HepG2 (cell line): Measurements from ENCODE around the gene MUL1. TPM values are rescaled to one million over a fixed set of nuclear protein-coding genes. Genes with fewer than 3 reads are reported as not detected.

Source experiments
- ATM ChIP-seq: fragments of 450-650 bp; IDR thresholded peaks from 2 replicates; pipeline ENCODE4 v1.7.1; 2017; ENCODE audit warnings: mild to moderate bottlenecking, borderline replicate concordance
- CEBPB ChIP-seq: IDR thresholded peaks from 2 replicates; pipeline ENCODE4 v1.6.1; 2011; ENCODE audit warnings: low read depth, low read length, improper control_type of control experiment, borderline replicate concordance
- DNMT3B ChIP-seq: conservative IDR thresholded peaks from 2 replicates; pipeline ENCODE4 v1.6.1; 2016; ENCODE audit warnings: missing biosample characterization, control low read depth
- EED ChIP-seq: sonication (generic); formaldehyde crosslinking; IDR thresholded peaks from 2 replicates; pipeline ENCODE4 v1.5.0; 2020; ENCODE audit warnings: mild to moderate bottlenecking, missing genetic modification reagents
- MEIS1 ChIP-seq: sonication (generic); formaldehyde crosslinking; IDR thresholded peaks from 2 replicates; pipeline ENCODE4 v1.9.0; 2021; ENCODE audit warnings: mild to moderate bottlenecking, missing genetic modification reagents, moderate library complexity, borderline replicate concordance
- MYNN ChIP-seq: sonication (generic); formaldehyde crosslinking; IDR thresholded peaks from 2 replicates; pipeline ENCODE4 v1.4.0; 2020; ENCODE audit warnings: mild to moderate bottlenecking, low read depth, missing genetic modification reagents
- POLR2AphosphoS2 ChIP-seq: IDR thresholded peaks from 2 replicates; pipeline ENCODE4 v1.6.1; 2011; ENCODE audit warnings: low read depth, low read length, improper control_type of control experiment
- RXRB ChIP-seq: IDR thresholded peaks from 2 replicates; pipeline ENCODE4 v1.6.1; 2016; ENCODE audit warnings: borderline replicate concordance, missing genetic modification reagents, missing compliant biosample characterization
- SP4 ChIP-seq: sonication (generic); formaldehyde crosslinking; IDR thresholded peaks from 2 replicates; pipeline ENCODE4 v1.8.1; 2023; ENCODE audit warnings: mild to moderate bottlenecking, missing genetic modification reagents
- ZNF256 ChIP-seq: sonication (generic); formaldehyde crosslinking; conservative IDR thresholded peaks from 2 replicates; pipeline ENCODE4 v1.4.0; 2020; ENCODE audit warnings: missing genetic modification reagents
- ZNF746 ChIP-seq: sonication (generic); formaldehyde crosslinking; IDR thresholded peaks from 2 replicates; pipeline ENCODE4 v1.8.0; 2022; ENCODE audit warnings: mild to moderate bottlenecking, missing genetic modification reagents
- ZNF800 ChIP-seq: sonication (generic); formaldehyde crosslinking; IDR thresholded peaks from 2 replicates; pipeline ENCODE4 v1.4.0; 2020; ENCODE audit warnings: missing genetic modification reagents
- ZNF841 ChIP-seq: sonication (generic); formaldehyde crosslinking; IDR thresholded peaks from 2 replicates; pipeline ENCODE4 v1.8.1; 2023; ENCODE audit warnings: missing genetic modification reagents, borderline replicate concordance
- ZSCAN25 ChIP-seq: sonication (generic); formaldehyde crosslinking; IDR thresholded peaks from 2 replicates; pipeline ENCODE4 v1.8.0; 2022; ENCODE audit warnings: mild to moderate bottlenecking, missing genetic modification reagents
- polyA plus RNA-seq, 8 experiments: library from polyadenylated mRNA; depleted of rRNA in 3 of 8; stranded (reverse) in 7 of 8; unstranded in 1 of 8; fragments of >200 nt; fragmentation: Illumina TruSeq in 4 of 8; extraction: Trizol in 4 of 8; gene quantifications; 2 replicates each; pipeline versions ENCODE4 v1.2.1 to v1.2.3, GENCODE V29; 2011 to 2016; ENCODE audit warnings: low read depth in 4 of 8, missing spikeins in 1 of 8, mixed read lengths in 1 of 8; ENCODE audit not compliant: insufficient read depth in 1 of 8
- total RNA-seq, 5 experiments: library from RNA; depleted of rRNA; stranded (reverse); fragments of >200 nt; fragmentation: Illumina TruSeq; extraction: Trizol; gene quantifications; 2 replicates each; pipeline ENCODE4 v1.2.3, GENCODE V29; 2016; ENCODE audit warnings: low read depth in 1 of 5
- TF ChIP-seq, protein P1 (sequence below): sonication (generic); IDR thresholded peaks from 2 replicates; pipeline ENCODE4 v1.6.1; 2016; ENCODE audit warnings: low read depth, borderline replicate concordance
- TF ChIP-seq, protein P2 (sequence below): sonication (generic); formaldehyde crosslinking; IDR thresholded peaks from 2 replicates; pipeline ENCODE4 v1.8.0; 2022; ENCODE audit warnings: mild to moderate bottlenecking, missing genetic modification reagents
- TF ChIP-seq, protein P3 (sequence below): sonication (generic); formaldehyde crosslinking; IDR thresholded peaks from 2 replicates; pipeline ENCODE4 v1.5.1; 2020; ENCODE audit warnings: mild to moderate bottlenecking, missing genetic modification reagents, borderline replicate concordance
- TF ChIP-seq, protein P4 (sequence below): sonication (generic); formaldehyde crosslinking; IDR thresholded peaks from 2 replicates; pipeline ENCODE4 v1.5.0; 2020; ENCODE audit warnings: missing genetic modification reagents
- TF ChIP-seq, protein P5 (sequence below): sonication (generic); formaldehyde crosslinking; IDR thresholded peaks from 2 replicates; pipeline ENCODE4 v1.4.0; 2020; ENCODE audit warnings: mild to moderate bottlenecking, missing genetic modification reagents

Gene MUL1
- total and polyA plus RNA-seq, 2 of the 13 experiments (the other 11 are each of a cell fraction or from before 2014, with no cell fraction given): 21.5 to 26.5 TPM

- TF ChIP-seq, protein P1, sequence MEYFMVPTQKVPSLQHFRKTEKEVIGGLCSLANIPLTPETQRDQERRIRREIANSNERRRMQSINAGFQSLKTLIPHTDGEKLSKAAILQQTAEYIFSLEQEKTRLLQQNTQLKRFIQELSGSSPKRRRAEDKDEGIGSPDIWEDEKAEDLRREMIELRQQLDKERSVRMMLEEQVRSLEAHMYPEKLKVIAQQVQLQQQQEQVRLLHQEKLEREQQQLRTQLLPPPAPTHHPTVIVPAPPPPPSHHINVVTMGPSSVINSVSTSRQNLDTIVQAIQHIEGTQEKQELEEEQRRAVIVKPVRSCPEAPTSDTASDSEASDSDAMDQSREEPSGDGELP: no peak
- TF ChIP-seq CEBPB: no peak
- no peak for TF ChIP-seq DNMT3B
- TF ChIP-seq ZNF256 (CRISPR knock-in tag): no peak
- no peak for TF ChIP-seq ZNF841 (CRISPR knock-in tag)
- peak; percentile 70 for TF ChIP-seq ZSCAN25
- TF ChIP-seq, protein P2, sequence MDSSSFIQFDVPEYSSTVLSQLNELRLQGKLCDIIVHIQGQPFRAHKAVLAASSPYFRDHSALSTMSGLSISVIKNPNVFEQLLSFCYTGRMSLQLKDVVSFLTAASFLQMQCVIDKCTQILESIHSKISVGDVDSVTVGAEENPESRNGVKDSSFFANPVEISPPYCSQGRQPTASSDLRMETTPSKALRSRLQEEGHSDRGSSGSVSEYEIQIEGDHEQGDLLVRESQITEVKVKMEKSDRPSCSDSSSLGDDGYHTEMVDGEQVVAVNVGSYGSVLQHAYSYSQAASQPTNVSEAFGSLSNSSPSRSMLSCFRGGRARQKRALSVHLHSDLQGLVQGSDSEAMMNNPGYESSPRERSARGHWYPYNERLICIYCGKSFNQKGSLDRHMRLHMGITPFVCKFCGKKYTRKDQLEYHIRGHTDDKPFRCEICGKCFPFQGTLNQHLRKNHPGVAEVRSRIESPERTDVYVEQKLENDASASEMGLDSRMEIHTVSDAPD (CRISPR knock-in tag): no peak
- no peak for TF ChIP-seq POLR2AphosphoS2
- 0 out of 2 replicates have a peak, but pooled peaks have one; percentile 20 for TF ChIP-seq SP4 (CRISPR knock-in tag)
- no peak for TF ChIP-seq RXRB (CRISPR knock-in tag)
- TF ChIP-seq EED (CRISPR knock-in tag): no peak
- TF ChIP-seq ZNF746: peak; percentile 75
- TF ChIP-seq, protein P3, sequence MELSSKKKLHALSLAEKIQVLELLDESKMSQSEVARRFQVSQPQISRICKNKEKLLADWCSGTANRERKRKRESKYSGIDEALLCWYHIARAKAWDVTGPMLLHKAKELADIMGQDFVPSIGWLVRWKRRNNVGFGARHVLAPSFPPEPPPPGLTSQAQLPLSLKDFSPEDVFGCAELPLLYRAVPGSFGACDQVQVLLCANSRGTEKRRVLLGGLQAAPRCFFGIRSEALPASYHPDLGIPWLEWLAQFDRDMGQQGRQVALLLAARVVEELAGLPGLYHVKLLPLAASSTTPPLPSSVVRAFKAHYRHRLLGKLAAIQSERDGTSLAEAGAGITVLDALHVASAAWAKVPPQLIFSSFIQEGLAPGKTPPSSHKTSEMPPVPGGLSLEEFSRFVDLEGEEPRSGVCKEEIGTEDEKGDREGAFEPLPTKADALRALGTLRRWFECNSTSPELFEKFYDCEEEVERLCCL (CRISPR knock-in tag): no peak
- peak; percentile 98 for TF ChIP-seq ZNF800 (CRISPR knock-in tag)
- no peak for TF ChIP-seq ATM
- TF ChIP-seq, protein P4, sequence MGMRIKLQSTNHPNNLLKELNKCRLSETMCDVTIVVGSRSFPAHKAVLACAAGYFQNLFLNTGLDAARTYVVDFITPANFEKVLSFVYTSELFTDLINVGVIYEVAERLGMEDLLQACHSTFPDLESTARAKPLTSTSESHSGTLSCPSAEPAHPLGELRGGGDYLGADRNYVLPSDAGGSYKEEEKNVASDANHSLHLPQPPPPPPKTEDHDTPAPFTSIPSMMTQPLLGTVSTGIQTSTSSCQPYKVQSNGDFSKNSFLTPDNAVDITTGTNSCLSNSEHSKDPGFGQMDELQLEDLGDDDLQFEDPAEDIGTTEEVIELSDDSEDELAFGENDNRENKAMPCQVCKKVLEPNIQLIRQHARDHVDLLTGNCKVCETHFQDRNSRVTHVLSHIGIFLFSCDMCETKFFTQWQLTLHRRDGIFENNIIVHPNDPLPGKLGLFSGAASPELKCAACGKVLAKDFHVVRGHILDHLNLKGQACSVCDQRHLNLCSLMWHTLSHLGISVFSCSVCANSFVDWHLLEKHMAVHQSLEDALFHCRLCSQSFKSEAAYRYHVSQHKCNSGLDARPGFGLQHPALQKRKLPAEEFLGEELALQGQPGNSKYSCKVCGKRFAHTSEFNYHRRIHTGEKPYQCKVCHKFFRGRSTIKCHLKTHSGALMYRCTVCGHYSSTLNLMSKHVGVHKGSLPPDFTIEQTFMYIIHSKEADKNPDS: no peak
- no peak; the same call in 1 of the 2 replicates for TF ChIP-seq MEIS1 (CRISPR knock-in tag)
- no peak for TF ChIP-seq MYNN (CRISPR knock-in tag)
- TF ChIP-seq, protein P5, sequence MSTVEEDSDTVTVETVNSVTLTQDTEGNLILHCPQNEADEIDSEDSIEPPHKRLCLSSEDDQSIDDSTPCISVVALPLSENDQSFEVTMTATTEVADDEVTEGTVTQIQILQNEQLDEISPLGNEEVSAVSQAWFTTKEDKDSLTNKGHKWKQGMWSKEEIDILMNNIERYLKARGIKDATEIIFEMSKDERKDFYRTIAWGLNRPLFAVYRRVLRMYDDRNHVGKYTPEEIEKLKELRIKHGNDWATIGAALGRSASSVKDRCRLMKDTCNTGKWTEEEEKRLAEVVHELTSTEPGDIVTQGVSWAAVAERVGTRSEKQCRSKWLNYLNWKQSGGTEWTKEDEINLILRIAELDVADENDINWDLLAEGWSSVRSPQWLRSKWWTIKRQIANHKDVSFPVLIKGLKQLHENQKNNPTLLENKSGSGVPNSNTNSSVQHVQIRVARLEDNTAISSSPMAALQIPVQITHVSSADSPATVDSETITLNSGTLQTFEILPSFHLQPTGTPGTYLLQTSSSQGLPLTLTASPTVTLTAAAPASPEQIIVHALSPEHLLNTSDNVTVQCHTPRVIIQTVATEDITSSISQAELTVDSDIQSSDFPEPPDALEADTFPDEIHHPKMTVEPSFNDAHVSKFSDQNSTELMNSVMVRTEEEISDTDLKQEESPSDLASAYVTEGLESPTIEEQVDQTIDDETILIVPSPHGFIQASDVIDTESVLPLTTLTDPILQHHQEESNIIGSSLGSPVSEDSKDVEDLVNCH (CRISPR knock-in tag): no peak
Measured at GRCh38 chr1:20483833-20484518, 24.0 kb downstream of the MUL1 start (continued).
